CD14-positive monocyte (primary cell): ENCODE data around the gene DSP. TPM values are rescaled to one million over a fixed set of nuclear protein-coding genes. Genes with fewer than 3 reads are reported as not detected.

ENCODE experiments used
- DNase-seq, 3 donors: peaks; one replicate each; pipeline ENCODE4 v3.0.0-alpha.2; 2011 to 2022
- H2AFZ ChIP-seq: 2 replicates; pipeline ENCODE4 v1.6.0; 2012; ENCODE audit warnings: mild to moderate bottlenecking, low read depth, low read length, inconsistent platforms; ENCODE audit not compliant: insufficient read depth, poor library complexity, severe bottlenecking
- H3K27ac ChIP-seq, 2 donors: 1 replicate in 1 of 2; 2 replicates in 1 of 2; pipeline ENCODE4 v1.5.1; 2012 to 2013; ENCODE audit warnings: low read length in 2 of 2, control low read depth in 1 of 2, inconsistent platforms in 1 of 2, low read depth in 1 of 2, mild to moderate bottlenecking in 1 of 2
- H3K27me3 ChIP-seq, 2 donors: one replicate each; pipeline versions ENCODE4 v1.6.0 to v1.6.1; 2011 to 2013; ENCODE audit warnings: low read length in 2 of 2; ENCODE audit not compliant: control insufficient read depth in 2 of 2, insufficient read depth in 2 of 2
- H3K36me3 ChIP-seq, 2 donors: replicated peaks in 1 of 2; 1 replicate in 1 of 2; 2 replicates in 1 of 2; pipeline versions ENCODE4 v1.5.1 to v1.6.1; 2012 to 2013; ENCODE audit warnings: low read length in 2 of 2, control low read depth in 1 of 2, inconsistent platforms in 1 of 2, mild to moderate bottlenecking in 1 of 2; ENCODE audit not compliant: insufficient read depth in 2 of 2, control insufficient read depth in 1 of 2
- H3K4me1 ChIP-seq, 2 donors: 1 replicate in 1 of 2; 2 replicates in 1 of 2; pipeline versions ENCODE4 v1.5.1 to v1.6.1; 2012 to 2013; ENCODE audit warnings: low read length in 2 of 2, control low read depth in 1 of 2, inconsistent platforms in 1 of 2, mild to moderate bottlenecking in 1 of 2, moderate library complexity in 1 of 2; ENCODE audit not compliant: insufficient read depth in 2 of 2, control insufficient read depth in 1 of 2
- H3K4me2 ChIP-seq: replicated peaks from 2 replicates; pipeline ENCODE3; 2012; ENCODE audit warnings: low read length, moderate library complexity, mild to moderate bottlenecking; ENCODE audit not compliant: poor library complexity, severe bottlenecking; ENCODE audit errors: extremely low read depth
- H3K4me3 ChIP-seq, 3 experiments: fragments of 200-600 bp in 1 of 3; sonication (generic) in 1 of 3; replicated peaks in 1 of 3; 1 replicate in 2 of 3; 2 replicates in 1 of 3; pipeline ENCODE4 v1.5.1; 2011 to 2013; ENCODE audit warnings: low read length in 3 of 3, mild to moderate bottlenecking in 3 of 3, control low read depth in 2 of 3, low read depth in 2 of 3, inconsistent platforms in 1 of 3, moderate library complexity in 1 of 3
- H3K79me2 ChIP-seq: 2 replicates; pipeline ENCODE4 v1.6.0; 2012; ENCODE audit warnings: mild to moderate bottlenecking, control low read depth, inconsistent platforms, low read length, moderate library complexity; ENCODE audit not compliant: insufficient read depth
- H3K9ac ChIP-seq: 2 replicates; pipeline ENCODE4 v1.6.0; 2017; ENCODE audit warnings: low read length, mild to moderate bottlenecking; ENCODE audit not compliant: insufficient read depth, poor library complexity, severe bottlenecking
- H3K9me3 ChIP-seq, 2 donors: replicated peaks in 1 of 2; 1 replicate in 1 of 2; 2 replicates in 1 of 2; pipeline versions ENCODE4 v1.5.1 to v1.6.1; 2012 to 2013; ENCODE audit warnings: low read length in 2 of 2, control low read depth in 1 of 2; ENCODE audit not compliant: control insufficient read depth in 1 of 2, insufficient read depth in 1 of 2
- H4K20me1 ChIP-seq: 2 replicates; pipeline ENCODE4 v1.6.0; 2012; ENCODE audit warnings: mild to moderate bottlenecking, low read length, control low read depth, moderate library complexity; ENCODE audit not compliant: insufficient read depth
- H3K27ac Mint-ChIP-seq, 7 donors: one replicate each; pipeline ENCODE4 v1.8.0; 2020; ENCODE audit warnings: mild to moderate bottlenecking in 7 of 7, mixed read lengths in 7 of 7, moderate library complexity in 6 of 7, inconsistent platforms in 2 of 7
- H3K27me3 Mint-ChIP-seq, 3 donors: one replicate each; pipeline ENCODE4 v1.8.0; 2021 to 2022; ENCODE audit warnings: low read depth in 3 of 3, mild to moderate bottlenecking in 3 of 3, mixed read lengths in 3 of 3, moderate library complexity in 3 of 3, inconsistent platforms in 1 of 3
- H3K36me3 Mint-ChIP-seq, 2 donors: one replicate each; pipeline ENCODE4 v1.8.0; 2020; ENCODE audit warnings: mixed read lengths in 2 of 2, inconsistent platforms in 1 of 2, mild to moderate bottlenecking in 1 of 2
- H3K4me1 Mint-ChIP-seq: one replicate; pipeline ENCODE4 v1.8.0; 2020; ENCODE audit warnings: mild to moderate bottlenecking, mixed read lengths
- H3K4me3 Mint-ChIP-seq, 2 donors: one replicate each; pipeline ENCODE4 v1.8.0; 2020; ENCODE audit warnings: mild to moderate bottlenecking in 2 of 2, mixed read lengths in 2 of 2, moderate library complexity in 1 of 2
- H3K9me3 Mint-ChIP-seq, 7 donors: one replicate each; pipeline ENCODE4 v1.8.0; 2020 to 2022; ENCODE audit warnings: mixed read lengths in 7 of 7, mild to moderate bottlenecking in 6 of 7, moderate library complexity in 6 of 7, inconsistent platforms in 2 of 7
- WGBS: methylation state at CpG from one replicate; pipeline ENCODE4 v1.1.5; 2013; ENCODE audit warnings: missing lambda C conversion rate; ENCODE audit not compliant: insufficient coverage; 5-methylcytosine and 5-hydroxymethylcytosine counted together
- intact Hi-C, 2 donors: fragments of 100-400 bp; cut with micrococcal nuclease; formaldehyde crosslinking; loops; one replicate each; pipeline versions ENCODE4 v1.15.0 to v1.15.1; 2023
- polyA plus RNA-seq, 3 donors: library from polyadenylated mRNA; depleted of rRNA in 1 of 3; unstranded in 2 of 3; stranded (reverse) in 1 of 3; fragments of 300-500 nt in 2 of 3; fragments of >200 nt in 1 of 3; fragmentation: Illumina TruSeq in 2 of 3; gene quantifications; 1 replicate in 2 of 3; 2 replicates in 1 of 3; pipeline ENCODE4 v1.2.3, GENCODE V29; 2012 to 2021
- TF ChIP-seq, protein P1 (sequence below): fragments of 200-600 bp; IDR thresholded peaks from one replicate; pipeline ENCODE4 v1.8.0; 2022; ENCODE audit warnings: antibody characterized with exemption, mild to moderate bottlenecking

The DSP gene
- polyA plus RNA-seq, 3 donors: not detected

DNA sequence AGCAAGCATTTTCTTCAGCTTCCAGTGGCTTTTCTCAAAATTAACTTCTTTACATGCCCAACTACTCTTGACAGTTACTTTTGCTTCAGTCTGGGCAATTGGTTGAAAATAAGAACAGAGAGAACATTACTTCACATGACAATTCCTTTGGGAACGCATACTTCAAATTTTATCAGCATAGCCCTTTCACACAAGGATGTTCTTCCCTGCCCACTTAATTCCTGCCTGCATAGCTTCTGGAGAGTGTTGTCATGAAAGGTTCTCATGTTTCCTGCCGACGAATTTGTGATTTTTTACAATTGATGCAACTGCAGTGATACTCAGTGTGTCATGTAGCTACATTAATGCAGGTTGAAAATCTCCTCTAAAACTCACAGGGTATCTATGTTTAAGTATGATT lies 26.6 kb downstream of the DSP start:
- TF ChIP-seq, protein P1, sequence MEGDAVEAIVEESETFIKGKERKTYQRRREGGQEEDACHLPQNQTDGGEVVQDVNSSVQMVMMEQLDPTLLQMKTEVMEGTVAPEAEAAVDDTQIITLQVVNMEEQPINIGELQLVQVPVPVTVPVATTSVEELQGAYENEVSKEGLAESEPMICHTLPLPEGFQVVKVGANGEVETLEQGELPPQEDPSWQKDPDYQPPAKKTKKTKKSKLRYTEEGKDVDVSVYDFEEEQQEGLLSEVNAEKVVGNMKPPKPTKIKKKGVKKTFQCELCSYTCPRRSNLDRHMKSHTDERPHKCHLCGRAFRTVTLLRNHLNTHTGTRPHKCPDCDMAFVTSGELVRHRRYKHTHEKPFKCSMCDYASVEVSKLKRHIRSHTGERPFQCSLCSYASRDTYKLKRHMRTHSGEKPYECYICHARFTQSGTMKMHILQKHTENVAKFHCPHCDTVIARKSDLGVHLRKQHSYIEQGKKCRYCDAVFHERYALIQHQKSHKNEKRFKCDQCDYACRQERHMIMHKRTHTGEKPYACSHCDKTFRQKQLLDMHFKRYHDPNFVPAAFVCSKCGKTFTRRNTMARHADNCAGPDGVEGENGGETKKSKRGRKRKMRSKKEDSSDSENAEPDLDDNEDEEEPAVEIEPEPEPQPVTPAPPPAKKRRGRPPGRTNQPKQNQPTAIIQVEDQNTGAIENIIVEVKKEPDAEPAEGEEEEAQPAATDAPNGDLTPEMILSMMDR: no peak
- H3K4me1 Mint-ChIP-seq: no peaks in the 10 kb centered on the region
- Histone ChIP-seq H3K36me3 (no peaks in the 10 kb centered on the region), H2AFZ (no peak overlapping the region), H3K27me3 (peaks cover 8 to 11% of the 10 kb centered on the region in 2 donors), H3K27ac (no peak overlapping the region), H3K9ac (no peak overlapping the region), H3K4me1 (peaks cover 6 to 7% of the 10 kb centered on the region in 2 donors), H4K20me1 (no peaks in the 10 kb centered on the region), H3K79me2 (no peaks in the 10 kb centered on the region), H3K4me2 (no peak overlapping the region), H3K4me3 (no peak overlapping the region), H3K9me3 (no peaks in the 10 kb centered on the region)
- H3K4me3 Mint-ChIP-seq: no peak overlapping the region
- H3K27ac Mint-ChIP-seq: no peak overlapping the region
- WGBS: no CpG with 5 or more reads among the region's 3 CpGs
- peaks cover 6 to 32% (median 13%) of the 10 kb centered on the region in 3 donors for H3K27me3 Mint-ChIP-seq
- H3K9me3 Mint-ChIP-seq: no peaks in the 10 kb centered on the region
- H3K36me3 Mint-ChIP-seq: no peaks in the 10 kb centered on the region
- intact Hi-C loops: no loop called here
- no peak for DNase-seq

DNA sequence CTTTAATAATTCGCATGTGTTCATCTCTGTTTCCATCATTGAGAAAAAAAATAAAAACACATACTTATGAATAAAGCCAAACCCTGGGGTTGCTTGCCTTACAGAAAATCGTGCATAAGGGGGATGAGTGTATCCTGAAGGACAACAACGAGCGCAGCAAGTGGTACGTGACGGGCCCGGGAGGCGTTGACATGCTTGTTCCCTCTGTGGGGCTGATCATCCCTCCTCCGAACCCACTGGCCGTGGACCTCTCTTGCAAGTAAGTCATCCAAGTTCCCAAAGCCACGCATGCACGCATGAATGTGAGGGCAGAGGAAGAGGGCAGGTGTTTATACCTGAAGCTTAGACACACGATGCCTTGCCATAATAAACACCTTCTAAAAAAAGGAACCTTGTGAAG lies 27.6 kb downstream of the DSP start:
- no peak overlapping the region for H3K27ac Mint-ChIP-seq
- intact Hi-C loops: no loop called here
- TF ChIP-seq, protein P1: no peak
- peaks cover 8 to 11% of the 10 kb centered on the region in 2 donors for H3K27me3 ChIP-seq
- H3K27ac ChIP-seq: no peak overlapping the region
- H3K27me3 Mint-ChIP-seq: peaks cover 6 to 36% (median 17%) of the 10 kb centered on the region in 3 donors
- H3K4me1 Mint-ChIP-seq: no peaks in the 10 kb centered on the region
- H3K9me3 Mint-ChIP-seq: no peaks in the 10 kb centered on the region
- no peaks in the 10 kb centered on the region for H4K20me1 ChIP-seq
- no peak overlapping the region for H3K9ac ChIP-seq
- no peaks in the 10 kb centered on the region for H3K36me3 Mint-ChIP-seq
- no peaks in the 10 kb centered on the region for H3K4me1 ChIP-seq
- H3K4me3 Mint-ChIP-seq: no peak overlapping the region
- H2AFZ ChIP-seq: no peak overlapping the region
- H3K9me3 ChIP-seq: no peaks in the 10 kb centered on the region
- H3K4me2 ChIP-seq: no peak overlapping the region
- H3K79me2 ChIP-seq: no peaks in the 10 kb centered on the region
- no peak overlapping the region for H3K4me3 ChIP-seq
- H3K36me3 ChIP-seq: no peaks in the 10 kb centered on the region
- 100% methylated on average over 3 of the region's 13 CpGs for WGBS
- no peak for DNase-seq
